Ovary (tissue), 3 donors: ENCODE measurements around the gene ATF7IP2.

ENCODE experiments used
- CTCF ChIP-seq, 3 donors: fragments of 450-650 bp in 2 of 3; fragments of 200-600 bp in 1 of 3; IDR thresholded peaks; one replicate each; pipeline versions ENCODE4 v1.5.1 to v1.8.0; 2016 to 2022; ENCODE audit warnings: antibody characterized with exemption in 3 of 3, mild to moderate bottlenecking in 1 of 3
- EP300 ChIP-seq: sonication (generic); formaldehyde crosslinking; IDR thresholded peaks from one replicate; pipeline ENCODE4 v1.6.1; 2017; ENCODE audit warnings: antibody characterized with exemption
- donor health status: DM: no; HTN: no; CAD: no.

DNA sequence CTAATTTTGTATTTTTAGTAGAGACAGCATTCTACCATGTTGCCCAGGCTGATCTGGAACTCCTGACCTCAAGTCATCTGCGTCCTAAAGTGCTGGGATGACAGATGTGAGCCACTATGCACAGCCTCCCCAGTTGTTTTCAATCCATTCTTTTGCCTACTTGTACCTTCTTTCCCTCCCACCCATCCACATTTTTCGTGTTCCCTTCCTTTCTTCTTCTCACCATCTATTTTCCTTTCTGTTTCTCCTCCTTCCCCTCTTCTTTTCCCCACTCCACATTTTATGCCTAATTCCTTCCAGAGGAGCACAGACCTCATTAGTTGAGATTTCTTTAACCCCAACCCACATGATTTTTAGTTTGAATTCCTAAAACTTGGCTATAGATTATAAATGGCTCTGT, 94.3 kb downstream of the ATF7IP2 start:
- TF ChIP-seq EP300 (no peak), CTCF (IDR thresholded peaks at IDR 0.05) (no peak)
